GM18499 (cell line): Measurements from ENCODE around the gene MOB3C.

Experiments used
- ATAC-seq: cut with Tn5 transposase; IDR thresholded peaks from one replicate; pipeline ENCODE4 v1.9.1; 2021; ENCODE audit warnings: moderate number of reproducible peaks; ENCODE audit not compliant: insufficient read depth, unreplicated experiment

MOB3C gene

GRCh38 chr1:46639547-46639946 is 22.9 kb upstream of the MOB3C start:
- ATAC-seq, result no peak

GRCh38 chr1:46638921-46639320 is 22.3 kb upstream of the MOB3C start:
- no peak for ATAC-seq

GRCh38 chr1:46637444-46638083 is 21.0 kb upstream of the MOB3C start:
- ATAC-seq, result no peak

GRCh38 chr1:46635205-46635604 is 18.6 kb upstream of the MOB3C start:
- ATAC-seq, result no peak

- no peak for ATAC-seq
Measured at GRCh38 chr1:46630719-46631118, 14.1 kb upstream of the MOB3C start.

- no peak for ATAC-seq
Measured at GRCh38 chr1:46623743-46624644, 7.4 kb upstream of the MOB3C start.

GRCh38 chr1:46622344-46622743 is 5.7 kb upstream of the MOB3C start:
- no peak for ATAC-seq

- no peak for ATAC-seq
Measured at GRCh38 chr1:46621930-46622329, 5.3 kb upstream of the MOB3C start.

GRCh38 chr1:46619656-46620258 is 3.1 kb upstream of the MOB3C start:
- no peak for ATAC-seq

- no peak for ATAC-seq
Measured at GRCh38 chr1:46618754-46619415, 2.3 kb upstream of the MOB3C start.

- ATAC-seq, result no peak
Measured at GRCh38 chr1:46617833-46618232, 1.2 kb upstream of the MOB3C start.

GRCh38 chr1:46617108-46617800 is 643 bp upstream of the MOB3C start:
- no peak for ATAC-seq

GRCh38 chr1:46615735-46616134 is 876 bp downstream of the MOB3C start:
- no peak for ATAC-seq

- no peak for ATAC-seq
Measured at GRCh38 chr1:46615088-46615487, 1.5 kb downstream of the MOB3C start.

GRCh38 chr1:46614604-46614984 is 2.0 kb downstream of the MOB3C start:
- ATAC-seq, result no peak

- no peak for ATAC-seq
Measured at GRCh38 chr1:46613661-46614603, 2.7 kb downstream of the MOB3C start.

GRCh38 chr1:46612937-46613660 is 3.5 kb downstream of the MOB3C start:
- ATAC-seq, result no peak

GRCh38 chr1:46611691-46612221 is 4.9 kb downstream of the MOB3C start:
- no peak for ATAC-seq
